Mesendoderm (in vitro differentiated cells): Measurements from ENCODE around the gene OR2V1.
"Not testable (repeated sequence)": the region's sequence is repeated elsewhere in the genome, so short reads cannot be mapped to it uniquely, and the experiment has no call there.

Source experiments
- DNase-seq: peaks from one replicate; pipeline ENCODE4 v3.0.0; 2013
- H2AK5ac ChIP-seq: 2 replicates; pipeline ENCODE4 v1.6.1; 2013; ENCODE audit warnings: low read length, inconsistent platforms
- H2BK120ac ChIP-seq: 2 replicates; pipeline ENCODE4 v1.6.1; 2013; ENCODE audit warnings: low read depth, mild to moderate bottlenecking, low read length, moderate library complexity, mixed read lengths
- H2BK15ac ChIP-seq: replicated peaks from 2 replicates; pipeline ENCODE4 v1.6.1; 2013; ENCODE audit warnings: low read depth, mild to moderate bottlenecking, moderate library complexity
- H2BK5ac ChIP-seq: 2 replicates; pipeline ENCODE4 v1.6.1; 2013; ENCODE audit warnings: low read length, inconsistent platforms
- H3K18ac ChIP-seq: 2 replicates; pipeline ENCODE4 v1.6.1; 2013; ENCODE audit warnings: mild to moderate bottlenecking, low read length, mixed read lengths
- H3K23ac ChIP-seq: one replicate; pipeline ENCODE4 v1.6.1; 2013; ENCODE audit warnings: low read length
- H3K27ac ChIP-seq: 2 replicates; pipeline ENCODE4 v1.5.1; 2013; ENCODE audit warnings: low read depth, mild to moderate bottlenecking, inconsistent platforms, low read length, moderate library complexity
- H3K27me3 ChIP-seq: 2 replicates; pipeline ENCODE4 v1.6.1; 2013; ENCODE audit warnings: low read length, control low read depth, mild to moderate bottlenecking, inconsistent platforms; ENCODE audit not compliant: insufficient read depth, poor library complexity
- H3K36me3 ChIP-seq: 2 replicates; pipeline ENCODE4 v1.6.1; 2013; ENCODE audit warnings: low read length, inconsistent platforms; ENCODE audit not compliant: control insufficient read depth, insufficient read depth
- H3K4ac ChIP-seq: one replicate; pipeline ENCODE4 v1.6.1; 2013; ENCODE audit warnings: low read depth, mild to moderate bottlenecking, low read length, moderate library complexity
- H3K4me1 ChIP-seq: 2 replicates; pipeline ENCODE4 v1.6.1; 2013; ENCODE audit warnings: low read depth, low read length, inconsistent platforms; ENCODE audit not compliant: control insufficient read depth
- H3K4me2 ChIP-seq: 2 replicates; pipeline ENCODE4 v1.6.1; 2013; ENCODE audit warnings: low read length
- H3K4me3 ChIP-seq: 2 replicates; pipeline ENCODE4 v1.5.1; 2013; ENCODE audit warnings: mild to moderate bottlenecking, low read length
- H3K56ac ChIP-seq: one replicate; pipeline ENCODE4 v1.6.1; 2013; ENCODE audit warnings: low read length
- H3K79me1 ChIP-seq: 2 replicates; pipeline ENCODE4 v1.6.1; 2013; ENCODE audit warnings: low read length, inconsistent platforms
- H3K79me2 ChIP-seq: 2 replicates; pipeline ENCODE4 v1.6.1; 2013; ENCODE audit warnings: mild to moderate bottlenecking, low read length; ENCODE audit not compliant: control insufficient read depth, insufficient read depth
- H3K9ac ChIP-seq: 2 replicates; pipeline ENCODE4 v1.6.1; 2013; ENCODE audit warnings: low read length, inconsistent platforms
- H4K5ac ChIP-seq: one replicate; pipeline ENCODE4 v1.6.1; 2013; ENCODE audit warnings: low read length
- H4K8ac ChIP-seq: one replicate; pipeline ENCODE4 v1.6.1; 2013; ENCODE audit warnings: low read depth, mild to moderate bottlenecking, control low read depth, low read length, moderate library complexity
- WGBS: extraction: QIAGEN DNeasy Blood & Tissue Kit; methylation state at CpG from one replicate; pipeline ENCODE4 v1.1.7; 2013; ENCODE audit warnings: low lambda C conversion rate, missing lambda C conversion rate; ENCODE audit not compliant: insufficient coverage; ENCODE audit errors: extremely low coverage; 5-methylcytosine and 5-hydroxymethylcytosine counted together

OR2V1 gene

DNA sequence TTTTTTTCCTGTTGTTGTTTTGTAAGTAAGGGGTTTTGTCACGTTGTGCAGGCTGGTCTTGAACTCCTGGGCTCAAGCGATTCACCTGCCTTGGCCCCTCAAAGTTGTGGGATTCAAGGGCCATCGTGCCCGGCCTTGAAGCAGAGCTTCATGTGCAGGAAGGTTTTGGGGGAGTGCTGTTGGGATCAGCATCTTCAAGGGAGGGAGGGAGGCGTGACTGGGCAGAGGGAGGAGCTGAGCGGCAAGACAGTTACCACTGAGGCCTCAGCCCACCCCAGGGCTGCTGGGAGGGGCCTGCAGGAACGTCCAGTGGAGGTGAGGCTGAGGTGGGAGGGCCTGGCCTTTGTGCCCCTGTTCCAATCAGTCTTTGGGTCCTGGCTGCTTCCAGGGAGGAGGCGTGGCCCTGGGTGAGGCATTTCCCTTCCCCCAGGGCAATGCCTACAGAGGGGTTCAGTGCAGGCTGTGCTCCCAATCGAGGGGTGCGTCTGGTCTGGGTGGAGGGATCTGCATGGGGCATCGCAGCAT lies 21.4 kb downstream of the OR2V1 start:
- DNase-seq, result peak; percentile 34
- WGBS, result no CpG with 5 or more reads among the region's 11 CpGs
- no peaks in the 10 kb centered on the region for H3K27me3 ChIP-seq

GRCh38 chr5:181108578-181109165 lies 22.3 kb downstream of the OR2V1 start:
- H3K9ac ChIP-seq, result no peak overlapping the region
- no peak overlapping the region for H2BK120ac ChIP-seq
- H2BK15ac ChIP-seq, result no peak overlapping the region
- no peaks in the 10 kb centered on the region for H3K79me2 ChIP-seq
- H3K27me3 ChIP-seq, result no peaks in the 10 kb centered on the region
- no peaks in the 10 kb centered on the region for H3K36me3 ChIP-seq
- no peak overlapping the region for H4K5ac ChIP-seq
- no peak overlapping the region for H2AK5ac ChIP-seq
- no peak overlapping the region for H4K8ac ChIP-seq
- no peak overlapping the region for H3K4me2 ChIP-seq
- H3K27ac ChIP-seq, result no peak overlapping the region
- H3K56ac ChIP-seq, result no peak overlapping the region
- H3K79me1 ChIP-seq, result no peaks in the 10 kb centered on the region
- H3K4me1 ChIP-seq, result no peaks in the 10 kb centered on the region
- no peak overlapping the region for H3K18ac ChIP-seq
- DNase-seq, result no peak
- H2BK5ac ChIP-seq, result no peak overlapping the region
- WGBS, result no CpG with 5 or more reads among the region's 14 CpGs
- no peak overlapping the region for H3K4me3 ChIP-seq
- H3K23ac ChIP-seq, result no peak overlapping the region
- H3K4ac ChIP-seq, result no peak overlapping the region

More for the DNA sequence above, 21.4 kb downstream of the OR2V1 start:
- Histone ChIP-seq H2BK15ac (no peak overlapping the region), H2AK5ac (no peak overlapping the region), H3K4me2 (no peak overlapping the region), H4K8ac (no peak overlapping the region), H3K36me3 (no peaks in the 10 kb centered on the region), H2BK120ac (no peak overlapping the region), H3K79me2 (no peaks in the 10 kb centered on the region), H3K18ac (no peak overlapping the region), H4K5ac (no peak overlapping the region), H3K9ac (no peak overlapping the region), H3K4me3 (no peak overlapping the region), H3K79me1 (no peaks in the 10 kb centered on the region), H3K27ac (no peak overlapping the region), H3K23ac (no peak overlapping the region), H3K4ac (no peak overlapping the region), H2BK5ac (no peak overlapping the region), H3K4me1 (no peaks in the 10 kb centered on the region), H3K56ac (no peak overlapping the region)

DNA sequence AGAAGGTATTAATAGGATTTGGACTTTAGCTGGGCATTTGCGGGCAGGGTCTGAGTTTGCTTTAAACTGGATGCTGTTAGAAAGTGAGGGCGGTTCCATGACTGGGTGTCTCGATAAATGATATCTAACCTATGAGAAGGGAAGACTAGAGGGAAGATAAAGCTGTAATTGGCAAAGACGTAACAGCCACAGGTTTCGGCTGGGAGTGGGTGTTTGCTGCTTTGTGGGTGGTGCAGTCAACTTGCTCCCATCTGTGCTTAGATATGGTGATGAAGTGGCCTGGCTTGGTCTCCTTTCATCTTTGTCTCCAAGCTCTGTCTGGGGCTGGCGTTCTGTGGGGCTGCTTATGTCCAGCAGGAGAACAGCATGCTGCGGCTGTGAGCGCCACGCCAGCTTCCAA lies 23.3 kb downstream of the OR2V1 start:
- Histone ChIP-seq H3K79me2 (no peaks in the 10 kb centered on the region), H3K4me2 (no peak overlapping the region), H3K18ac (no peak overlapping the region), H2AK5ac (no peak overlapping the region), H3K4me1 (no peaks in the 10 kb centered on the region), H3K56ac (no peak overlapping the region), H3K4me3 (no peak overlapping the region), H3K27me3 (no peaks in the 10 kb centered on the region), H4K5ac (no peak overlapping the region), H3K9ac (no peak overlapping the region), H3K4ac (no peak overlapping the region), H2BK15ac (no peak overlapping the region), H3K23ac (no peak overlapping the region), H3K79me1 (no peaks in the 10 kb centered on the region), H4K8ac (no peak overlapping the region), H2BK120ac (no peak overlapping the region), H2BK5ac (no peak overlapping the region), H3K27ac (no peak overlapping the region), H3K36me3 (no peaks in the 10 kb centered on the region)
- no peak for DNase-seq
- no CpG with 5 or more reads among the region's 9 CpGs for WGBS

DNA sequence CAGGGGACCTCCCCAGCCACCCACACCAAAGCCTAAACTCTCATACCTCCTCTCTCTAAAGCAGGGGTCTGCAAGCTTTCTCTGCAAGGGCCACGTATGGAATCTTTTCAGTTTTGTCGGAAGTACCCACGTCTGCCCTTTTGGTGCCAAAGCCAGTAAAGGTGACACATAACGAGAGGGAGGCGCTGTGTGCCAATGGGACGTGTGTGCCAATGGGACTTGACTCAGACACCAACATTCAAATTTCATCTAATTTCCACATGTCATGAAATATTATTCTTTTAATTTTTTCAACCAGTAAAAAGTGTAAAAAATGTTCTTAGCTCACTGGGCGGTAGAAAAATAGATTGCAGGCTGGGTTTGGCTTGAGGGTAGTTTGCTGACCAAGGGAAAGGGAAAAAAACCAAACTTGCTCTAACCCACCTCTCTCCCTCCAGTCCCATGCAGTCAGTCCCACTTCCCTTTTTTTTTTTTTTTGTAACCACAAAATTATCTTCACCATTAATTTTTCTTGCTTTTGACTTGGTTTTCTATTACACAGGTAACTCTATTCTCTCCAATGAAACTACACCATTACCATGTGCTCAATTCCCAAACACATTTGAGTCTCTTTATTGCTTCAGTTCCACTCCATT lies 25.5 kb downstream of the OR2V1 start:
- Histone ChIP-seq H3K56ac (no peak overlapping the region), H3K79me2 (no peaks in the 10 kb centered on the region), H3K4me1 (no peaks in the 10 kb centered on the region), H3K27ac (no peak overlapping the region), H4K5ac (no peak overlapping the region), H3K27me3 (no peaks in the 10 kb centered on the region), H3K4me3 (no peak overlapping the region), H3K18ac (no peak overlapping the region), H2BK5ac (no peak overlapping the region), H2AK5ac (no peak overlapping the region), H3K9ac (no peak overlapping the region), H2BK120ac (no peak overlapping the region), H3K4me2 (no peak overlapping the region), H4K8ac (no peak overlapping the region), H2BK15ac (no peak overlapping the region), H3K4ac (no peak overlapping the region), H3K36me3 (no peaks in the 10 kb centered on the region), H3K79me1 (no peaks in the 10 kb centered on the region), H3K23ac (no peak overlapping the region)
- no peak for DNase-seq
- WGBS, result no CpG with 5 or more reads among the region's 7 CpGs

- H2AK5ac ChIP-seq, H3K4me1 ChIP-seq, H3K4me2 ChIP-seq, H3K18ac ChIP-seq, H3K79me1 ChIP-seq, H3K23ac ChIP-seq, H3K56ac ChIP-seq, H2BK5ac ChIP-seq, H3K4ac ChIP-seq, H2BK15ac ChIP-seq, H4K5ac ChIP-seq, H3K4me3 ChIP-seq, DNase-seq, H2BK120ac ChIP-seq, H4K8ac ChIP-seq, H3K27ac ChIP-seq, H3K79me2 ChIP-seq, H3K9ac ChIP-seq, H3K36me3 ChIP-seq, H3K27me3 ChIP-seq: not testable (repeated sequence)
- no CpG with 5 or more reads among the region's 20 CpGs for WGBS
Measured at GRCh38 chr5:181104606-181105390, 26.2 kb downstream of the OR2V1 start.
